ENCODE results near the gene MMP11. TPM values are rescaled to one million over a fixed set of nuclear protein-coding genes. Genes with fewer than 3 reads are reported as not detected.

MMP11 gene
- polyA plus RNA-seq, 1 of the 3 experiments (the other 2 are of a cell fraction): 64.4 TPM

GRCh38 chr22:23754980-23755636, 17.5 kb upstream of the MMP11 start:
- ChIA-PET POLR2A (no interaction called here), CTCF (interaction anchor here (0.6 to 1.5 kb wide), 5 partner anchors 9 to 355 kb away, joined by 3 read pairs; partner anchors contain the start of gene SLC2A11)
- TF ChIP-seq MEF2A (IDR thresholded peaks at IDR 0.05; ENCODE audit: borderline replicate concordance, low read depth) (no peak), ZBTB33 (IDR thresholded peaks at IDR 0.05; ENCODE audit: borderline replicate concordance, low read depth) (no peak), FOXM1 (IDR thresholded peaks at IDR 0.05; ENCODE audit: low read depth) (no peak), NRF1 (IDR thresholded peaks at IDR 0.05; ENCODE audit: low read depth, low read length) (no peak), FOSL2 (IDR thresholded peaks at IDR 0.05; ENCODE audit: borderline replicate concordance, low read depth) (no peak)
- Histone ChIP-seq H3K9me3 (no peaks in the 10 kb centered on the region), H3K4me3 (ENCODE audit: low read depth in 2 of 2, low read length in 1 of 2) (no peak overlapping the region), H3K79me2 (ENCODE audit: insufficient read depth) (peaks cover 4% of the 10 kb centered on the region; the same call in 1 of the 2 replicates), H3K9me2 (no peaks in the 10 kb centered on the region), H4K20me1 (ENCODE audit: insufficient read depth) (no peaks in the 10 kb centered on the region), H3K4me1 (ENCODE audit: control insufficient read depth in 1 of 2, insufficient read depth in 2 of 2, low read depth in 1 of 2, low read length in 1 of 2) (peaks cover 0 to 6% of the 10 kb centered on the region in 2 experiments; a peak in 2 of 4 replicates), H3K27me3 (ENCODE audit: insufficient read depth) (no peaks in the 10 kb centered on the region), H3K36me3 (replicated peaks in 1 of 2; ENCODE audit: control insufficient read depth in 1 of 2, insufficient read depth in 2 of 2, low read length in 1 of 2) (no peaks in the 10 kb centered on the region), H3K27ac (ENCODE audit: low read depth in 2 of 2, low read length in 1 of 2) (no peak overlapping the region), H3K4me2 (no peak overlapping the region), H3F3A (replicated peaks; ENCODE audit: insufficient read depth) (no peaks in the 10 kb centered on the region), H3K9ac (no peak overlapping the region), H2AFZ (ENCODE audit: low read depth) (no peak overlapping the region)
- DNase-seq: no peak
- WGBS (ENCODE audit: low lambda C conversion rate): 63% methylated on average over 6 of the region's 6 CpGs

DNA sequence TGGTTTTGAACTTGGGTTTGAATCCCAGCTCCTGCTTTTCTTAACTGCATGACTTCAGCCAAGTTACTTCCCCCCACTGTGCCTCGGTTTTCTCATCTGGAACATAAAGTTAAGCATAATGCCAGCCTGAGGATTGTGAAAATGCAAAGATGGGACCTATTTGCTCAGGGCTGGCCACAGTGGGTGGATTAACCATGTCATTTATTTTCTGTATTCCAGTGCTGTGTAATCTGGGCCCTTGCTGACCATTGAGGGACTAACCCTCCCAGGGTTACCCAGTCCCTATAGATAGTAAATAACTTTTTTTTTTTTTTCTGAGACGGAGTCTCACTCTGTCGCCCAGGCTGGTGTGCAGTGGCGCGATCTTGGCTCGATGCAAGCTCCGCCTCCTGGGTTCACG, 16.9 kb upstream of the MMP11 start:
- WGBS (ENCODE audit: low lambda C conversion rate): 68% methylated on average over 8 of the region's 8 CpGs
- H3K27me3 ChIP-seq (ENCODE audit: insufficient read depth): no peaks in the 10 kb centered on the region
- TF ChIP-seq FOXM1 (IDR thresholded peaks at IDR 0.05; ENCODE audit: low read depth): no peak
- no peak for TF ChIP-seq MXI1 (IDR thresholded peaks at IDR 0.05; ENCODE audit: low read depth, low read length)
- TF ChIP-seq POLR2AphosphoS5 (IDR thresholded peaks at IDR 0.05; ENCODE audit: low read depth, low read length): no peak
- TF ChIP-seq PBX3 (IDR thresholded peaks at IDR 0.05): no peak
- TF ChIP-seq IRF3 (IDR thresholded peaks at IDR 0.05; ENCODE audit: low read depth, low read length): no peak
- no peak for TF ChIP-seq JUND (IDR thresholded peaks at IDR 0.05)
- no peak for TF ChIP-seq USF2 (IDR thresholded peaks at IDR 0.05; ENCODE audit: borderline replicate concordance, low read depth, low read length)
- TF ChIP-seq REST (IDR thresholded peaks at IDR 0.05; ENCODE audit: low read depth, low read length): no peak
- no peak for TF ChIP-seq RFX5 (IDR thresholded peaks at IDR 0.05; ENCODE audit: low read length)
- TF ChIP-seq, protein P1, sequence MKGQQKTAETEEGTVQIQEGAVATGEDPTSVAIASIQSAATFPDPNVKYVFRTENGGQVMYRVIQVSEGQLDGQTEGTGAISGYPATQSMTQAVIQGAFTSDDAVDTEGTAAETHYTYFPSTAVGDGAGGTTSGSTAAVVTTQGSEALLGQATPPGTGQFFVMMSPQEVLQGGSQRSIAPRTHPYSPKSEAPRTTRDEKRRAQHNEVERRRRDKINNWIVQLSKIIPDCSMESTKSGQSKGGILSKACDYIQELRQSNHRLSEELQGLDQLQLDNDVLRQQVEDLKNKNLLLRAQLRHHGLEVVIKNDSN (IDR thresholded peaks at IDR 0.05; ENCODE audit: borderline replicate concordance, low read depth): no peak
- TF ChIP-seq EP300 (IDR thresholded peaks at IDR 0.05; ENCODE audit: borderline replicate concordance in 1 of 2, low read depth in 1 of 2, low read length in 1 of 2): no peak
- no peak for TF ChIP-seq RCOR1 (IDR thresholded peaks at IDR 0.05; ENCODE audit: low read length)

More for the DNA sequence above, 16.9 kb upstream of the MMP11 start:
- Histone ChIP-seq H3K4me3 (ENCODE audit: low read depth in 2 of 2, low read length in 1 of 2) (no peak overlapping the region), H3K79me2 (ENCODE audit: insufficient read depth) (no peaks in the 10 kb centered on the region), H3K4me1 (ENCODE audit: control insufficient read depth in 1 of 2, insufficient read depth in 2 of 2, low read depth in 1 of 2, low read length in 1 of 2) (peaks cover 0 to 4% of the 10 kb centered on the region in 2 experiments; a peak in 1 of 4 replicates), H3F3A (replicated peaks; ENCODE audit: insufficient read depth) (no peaks in the 10 kb centered on the region), H4K20me1 (ENCODE audit: insufficient read depth) (no peaks in the 10 kb centered on the region), H3K9ac (no peak overlapping the region), H3K9me3 (no peaks in the 10 kb centered on the region), H3K4me2 (no peak overlapping the region), H2AFZ (ENCODE audit: low read depth) (no peak overlapping the region), H3K27ac (ENCODE audit: low read depth in 2 of 2, low read length in 1 of 2) (no peak overlapping the region), H3K9me2 (no peaks in the 10 kb centered on the region), H3K36me3 (replicated peaks in 1 of 2; ENCODE audit: control insufficient read depth in 1 of 2, insufficient read depth in 2 of 2, low read length in 1 of 2) (no peaks in the 10 kb centered on the region)
- POLR2A ChIA-PET: no interaction called here
- no peak for DNase-seq
- CTCF ChIA-PET: interaction anchor here (1.5 to 2.4 kb wide), 2 partner anchors 8 to 94 kb away, joined by 3 to 8 read pairs; no protein-coding TSS in a partner anchor

Data from SK-N-SH (cell line).